Stimulated activated CD8-positive, alpha-beta memory T cell treated with anti-CD3 and anti-CD28 coated beads, Interleukin-2, amount 100 ng/mL, for 1 hour (primary cell): Measurements from ENCODE around the gene ZNF319.
"Not testable (repeated sequence)": the region's sequence is repeated elsewhere in the genome, so short reads cannot be mapped to it uniquely, and the experiment has no call there.

Source experiments
- DNase-seq, 2 donors: peaks; one replicate each; pipeline ENCODE4 v3.0.0-alpha.2; 2020; ENCODE audit warnings: low read depth in 2 of 2

The ZNF319 gene

GRCh38 chr16:57997528-57998265 is 2.8 kb downstream of the ZNF319 start:
- no peak for DNase-seq

DNA sequence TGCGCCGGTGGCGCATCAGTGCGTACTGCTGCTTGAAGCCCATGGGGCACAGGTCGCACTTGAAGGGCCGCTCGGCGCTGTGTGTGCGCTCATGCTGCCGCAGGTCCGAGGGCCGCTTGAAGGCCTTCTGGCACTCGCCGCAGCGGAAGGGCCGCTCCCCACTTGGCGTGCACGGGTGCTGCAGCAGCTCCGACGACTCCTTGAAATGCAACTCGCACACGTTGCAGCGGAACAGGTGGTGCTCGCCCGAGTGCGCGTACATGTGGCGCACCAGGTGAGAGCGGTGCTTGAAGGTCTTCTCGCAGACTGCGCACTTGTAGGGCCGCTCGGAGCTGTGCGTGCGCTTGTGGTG is 3.3 kb downstream of the ZNF319 start:
- DNase-seq: no peak

DNA sequence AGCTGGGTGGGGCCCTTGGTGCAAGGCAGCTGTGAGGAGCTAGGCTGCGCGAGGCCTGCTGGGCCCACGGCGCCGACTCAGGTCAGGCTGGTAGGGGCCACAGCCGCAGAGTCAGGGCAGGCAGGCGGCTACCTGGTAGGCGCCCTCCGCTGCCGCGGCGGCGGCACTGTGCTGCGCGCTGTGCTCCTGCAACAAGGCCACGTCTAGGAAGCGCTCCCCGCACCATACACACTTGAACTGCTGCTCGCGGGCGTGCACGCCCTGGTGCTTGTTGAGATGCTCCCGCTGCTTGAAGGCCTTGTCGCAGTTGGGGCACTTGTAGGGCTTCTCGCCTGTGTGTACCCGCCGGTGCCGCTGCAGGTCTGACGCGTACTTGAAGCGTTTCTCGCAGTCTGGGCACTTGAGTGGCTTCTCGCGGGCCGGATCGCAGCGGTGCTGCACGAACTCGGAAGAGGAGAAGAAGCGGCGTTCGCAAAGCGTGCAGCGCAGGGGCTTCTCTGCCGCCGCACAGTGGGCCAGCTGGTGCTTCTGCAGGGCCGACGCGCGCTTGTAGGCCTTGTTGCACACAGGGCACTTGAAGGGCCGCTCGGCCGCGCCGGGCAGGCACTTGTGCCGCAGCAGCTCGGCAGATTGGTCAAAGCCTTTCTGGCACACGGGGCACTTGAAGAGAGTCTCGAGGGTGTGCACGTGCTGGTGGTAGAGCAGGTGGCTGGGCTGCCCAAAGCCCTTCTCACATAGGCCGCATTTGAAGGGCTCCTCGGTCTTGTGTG is 3.9 kb downstream of the ZNF319 start:
- no peak for DNase-seq

DNA sequence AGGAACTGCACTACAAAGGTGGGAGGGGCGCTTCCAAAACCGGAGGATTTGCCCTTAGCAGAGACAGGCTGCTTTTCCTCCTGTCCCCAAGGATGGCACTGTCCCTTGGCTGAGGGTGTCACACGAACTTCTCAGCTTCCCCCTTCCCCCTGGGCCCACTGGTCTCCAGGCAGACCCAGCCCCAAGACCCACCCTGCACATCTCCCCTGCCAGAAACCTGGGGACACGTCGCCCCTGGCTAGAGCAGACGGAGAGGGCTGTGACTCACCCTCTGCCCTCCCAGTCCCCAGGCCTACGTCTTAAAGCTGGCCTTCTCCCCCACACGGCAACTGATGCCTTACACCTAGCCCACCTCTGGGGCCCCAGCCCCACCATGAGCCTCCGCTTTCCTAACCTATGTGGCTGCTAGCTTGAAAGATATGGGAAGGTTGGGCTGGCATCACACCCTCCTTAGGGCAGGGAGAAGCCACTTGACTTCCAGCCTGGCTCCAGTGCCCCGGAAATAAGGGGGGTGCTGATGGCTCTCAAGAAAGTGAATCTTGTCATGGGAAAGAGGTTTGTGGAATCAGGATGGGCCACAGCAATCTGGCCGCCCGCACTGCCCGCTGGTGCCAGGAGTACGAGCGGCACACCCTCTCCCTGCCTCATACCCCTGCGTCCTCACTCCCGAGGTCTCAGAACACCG is 4.6 kb downstream of the ZNF319 start:
- no peak for DNase-seq

GRCh38 chr16:57994778-57995177 is 5.7 kb downstream of the ZNF319 start:
- DNase-seq: no peak

GRCh38 chr16:57994361-57994760 is 6.1 kb downstream of the ZNF319 start:
- no peak for DNase-seq

DNA sequence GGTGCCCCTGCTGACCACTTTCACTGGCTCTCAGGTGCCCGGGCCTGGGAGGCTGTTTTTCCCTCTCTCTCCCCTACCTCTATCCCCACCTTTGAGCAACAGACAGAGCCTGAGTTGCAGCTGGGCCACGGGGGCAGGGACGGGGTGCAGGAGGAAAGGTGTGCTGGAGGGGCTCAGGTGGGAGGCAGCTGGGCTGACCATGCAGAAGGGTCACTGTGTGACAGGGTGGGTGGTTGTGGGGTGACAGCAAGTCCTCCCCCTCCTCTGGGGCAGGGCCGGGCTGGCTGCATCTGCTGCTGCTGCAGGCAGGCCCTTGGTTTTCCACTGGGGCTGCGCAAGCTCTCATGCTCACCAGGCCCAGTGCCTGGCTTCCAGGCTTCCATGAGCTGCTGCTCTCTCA is 6.6 kb downstream of the ZNF319 start:
- no peak for DNase-seq

- DNase-seq: no peak
Observed at GRCh38 chr16:57993438-57993837, 7.0 kb downstream of the ZNF319 start.

DNA sequence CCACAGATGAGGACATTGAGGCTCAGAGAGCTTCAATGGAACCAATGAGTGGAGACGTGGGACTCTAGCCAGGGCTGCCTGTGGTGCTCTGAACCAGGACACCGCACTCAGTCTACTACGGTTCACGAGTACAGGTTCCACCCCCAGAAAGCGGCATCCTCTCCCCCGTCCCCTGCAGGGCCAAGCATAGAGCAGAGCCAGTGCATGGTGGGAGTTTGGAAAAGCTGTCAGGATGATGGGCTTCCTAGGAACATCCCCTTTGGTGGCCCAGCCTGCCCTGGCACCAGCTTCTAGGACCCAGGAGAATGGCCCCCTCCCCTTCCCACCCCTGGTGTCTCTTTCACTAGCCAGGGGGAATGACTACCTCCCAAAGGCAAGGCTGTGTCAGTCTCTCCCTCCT is 8.4 kb downstream of the ZNF319 start:
- DNase-seq: no peak

DNA sequence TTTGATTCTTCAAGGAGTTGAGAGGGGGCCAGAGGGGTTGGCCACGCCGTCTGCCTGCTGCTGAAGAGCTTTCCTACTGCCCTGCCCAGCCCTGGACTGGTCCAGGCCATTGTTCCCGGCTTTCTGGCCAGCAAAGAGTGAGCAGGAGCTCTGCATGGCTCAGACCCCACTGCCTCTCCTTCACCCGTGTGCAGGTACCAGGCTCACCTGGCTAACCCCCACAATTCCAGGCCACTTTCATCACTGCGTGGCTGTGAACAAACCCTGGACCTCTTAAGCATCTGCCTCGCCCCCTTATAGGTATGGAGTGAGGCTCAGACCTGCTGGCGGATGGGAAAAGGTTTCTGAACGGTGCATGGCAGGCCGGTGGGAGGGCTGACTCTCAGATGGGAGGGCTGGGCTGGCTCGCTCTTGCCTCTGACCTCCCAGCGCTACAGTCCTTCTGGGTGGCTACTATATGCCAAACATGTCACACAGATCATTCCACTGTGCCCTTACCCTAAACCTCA is 8.9 kb downstream of the ZNF319 start:
- DNase-seq: no peak

DNA sequence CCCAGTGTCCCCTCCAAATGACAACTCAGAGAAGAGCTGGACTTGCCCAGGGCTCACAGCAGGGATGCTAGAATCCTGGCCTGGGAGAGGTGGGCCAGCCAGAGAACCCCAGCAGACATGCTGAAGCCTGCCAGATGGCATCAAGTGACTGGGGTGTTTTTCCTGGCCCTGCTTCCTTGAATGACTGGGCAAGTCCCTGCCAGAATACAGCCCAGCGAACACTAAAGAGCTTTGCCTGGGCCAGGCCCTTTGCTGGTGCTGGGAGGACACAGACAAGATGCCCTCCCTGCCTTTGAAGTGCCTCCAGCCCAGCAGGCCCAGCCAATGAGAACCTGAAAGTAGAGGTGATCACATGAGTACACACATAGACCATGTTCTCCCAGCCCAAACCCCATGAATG is 11.5 kb downstream of the ZNF319 start:
- no peak for DNase-seq

DNA sequence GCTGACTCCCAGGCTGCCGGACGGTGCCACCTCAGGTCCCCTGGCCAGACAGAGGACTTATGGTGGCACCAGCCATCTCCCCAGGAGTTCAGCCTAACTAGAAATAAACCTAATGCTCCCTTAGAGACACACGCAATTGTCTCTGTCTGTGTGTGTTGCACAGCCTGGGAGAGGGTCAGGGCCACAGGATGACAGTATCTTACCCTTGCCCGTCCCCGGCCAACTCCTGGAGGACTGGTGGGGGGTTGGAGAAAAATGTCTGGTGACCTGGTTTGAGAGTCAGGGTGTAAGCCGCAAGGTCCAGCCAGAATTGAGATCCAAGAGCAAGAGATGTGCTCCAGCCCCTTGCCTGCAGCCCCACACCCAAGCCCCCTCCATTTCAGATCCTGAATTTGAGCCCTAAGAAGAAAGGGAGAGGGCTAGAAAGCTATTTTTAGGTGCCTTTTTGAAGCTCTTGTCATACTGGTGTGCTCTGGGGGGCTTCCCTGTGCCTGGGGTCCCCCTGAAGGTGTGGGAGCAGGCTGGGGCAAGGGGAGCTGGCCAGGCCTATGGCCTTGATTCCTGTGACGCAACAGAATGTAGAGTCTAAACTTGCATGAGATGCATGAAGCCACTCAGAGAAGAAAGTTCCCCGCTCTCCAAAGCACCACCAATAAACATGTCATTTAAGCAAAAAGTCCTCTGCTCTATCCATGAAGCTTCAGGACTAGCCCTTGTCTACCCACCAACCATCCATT is 12.9 kb downstream of the ZNF319 start:
- no peak for DNase-seq

DNA sequence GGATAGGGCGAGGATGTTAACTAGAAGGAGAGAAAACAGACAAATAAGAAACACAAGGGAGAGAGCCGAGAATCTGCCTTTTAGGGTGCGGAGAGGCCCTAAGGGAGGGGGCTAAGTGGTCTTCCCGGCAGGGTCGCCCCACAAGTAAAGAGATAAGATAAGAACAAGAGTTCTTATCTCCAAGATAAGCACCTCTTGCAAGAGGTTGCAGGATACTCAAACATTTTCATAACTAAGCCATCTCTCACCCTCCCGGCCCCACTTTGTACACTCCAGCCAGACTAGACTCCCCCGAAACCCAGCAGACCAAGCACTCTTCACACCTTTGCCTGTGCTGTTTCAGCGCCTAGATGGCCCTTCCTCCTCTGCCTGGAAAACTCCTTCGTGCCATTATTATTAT is 14.3 kb downstream of the ZNF319 start:
- no peak for DNase-seq

- no peak for DNase-seq
Observed at GRCh38 chr16:57985204-57986181, 15.0 kb downstream of the ZNF319 start.

DNA sequence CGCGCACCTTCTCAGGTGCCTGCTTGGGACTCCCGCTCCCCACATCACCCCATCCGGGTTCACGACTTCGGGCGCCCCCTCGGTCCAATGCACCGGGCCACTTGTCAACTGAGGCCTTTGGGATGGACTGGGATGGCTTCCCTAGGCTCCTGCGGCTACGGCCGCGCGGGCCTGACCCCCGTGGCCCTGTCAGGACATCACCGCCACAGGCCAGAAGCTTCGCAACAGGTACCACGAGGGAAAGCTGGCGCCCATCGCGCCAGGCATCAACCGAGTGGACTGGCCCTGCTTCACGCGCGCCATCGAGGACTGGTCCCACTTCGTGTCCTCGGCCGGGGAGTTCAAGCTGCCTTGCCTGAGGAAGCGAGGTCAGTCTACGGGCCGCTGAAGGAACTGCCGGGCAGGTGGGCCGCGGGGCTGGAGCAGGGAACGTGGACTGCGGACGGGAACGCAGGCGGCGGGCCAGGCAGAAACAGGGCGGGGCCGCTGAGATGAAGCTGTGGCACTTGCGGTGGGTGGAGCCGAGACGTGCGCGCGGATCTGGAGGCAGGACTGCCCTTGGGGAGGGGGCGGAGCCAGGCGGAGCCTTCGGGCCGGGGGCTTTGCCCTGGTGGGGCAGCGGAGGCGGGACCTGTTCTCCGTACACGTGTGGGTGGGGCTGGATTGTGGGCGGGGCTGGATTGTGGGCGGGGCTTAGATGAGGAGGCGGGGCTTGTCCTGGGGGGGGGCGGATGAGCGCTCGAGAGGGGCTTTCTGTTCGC is 15.8 kb downstream of the ZNF319 start:
- DNase-seq: peak; percentile 76 to 85

- no peak for DNase-seq
Observed at GRCh38 chr16:57982385-57982784, 18.1 kb downstream of the ZNF319 start.

DNA sequence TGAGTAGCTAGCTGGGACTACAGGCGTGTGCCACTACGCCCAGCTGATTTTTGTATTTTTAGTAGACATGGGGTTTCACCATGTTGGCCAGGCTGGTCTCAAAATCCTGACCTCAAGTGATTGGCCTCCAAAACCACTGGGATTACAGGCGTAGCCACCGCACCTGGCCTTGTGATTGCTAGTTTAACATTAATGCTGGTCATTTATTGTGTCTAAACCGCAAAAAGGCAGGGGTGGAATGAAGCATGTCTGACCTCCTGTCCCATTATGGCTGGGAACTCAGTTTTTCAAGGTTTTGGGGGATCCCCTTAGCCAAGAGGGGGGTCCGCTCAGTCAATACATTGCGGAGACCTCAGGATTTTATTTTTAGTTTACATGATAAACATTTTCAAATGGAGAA is 18.8 kb downstream of the ZNF319 start:
- DNase-seq: no peak

GRCh38 chr16:57979006-57979585 is 21.4 kb downstream of the ZNF319 start:
- DNase-seq: no peak

GRCh38 chr16:57978070-57978465 is 22.4 kb downstream of the ZNF319 start:
- not testable (repeated sequence) for DNase-seq
